Brain pericyte (primary cell): ENCODE measurements around the gene ESRRA.
A peak's percentile ranks its signal among the peaks of the same experiment; 100 is the strongest.

ENCODE experiments used
- DNase-seq: peaks from one replicate; pipeline ENCODE4 v3.0.0-alpha.2; 2012; ENCODE audit warnings: low read depth, low spot score

Gene ESRRA

DNA sequence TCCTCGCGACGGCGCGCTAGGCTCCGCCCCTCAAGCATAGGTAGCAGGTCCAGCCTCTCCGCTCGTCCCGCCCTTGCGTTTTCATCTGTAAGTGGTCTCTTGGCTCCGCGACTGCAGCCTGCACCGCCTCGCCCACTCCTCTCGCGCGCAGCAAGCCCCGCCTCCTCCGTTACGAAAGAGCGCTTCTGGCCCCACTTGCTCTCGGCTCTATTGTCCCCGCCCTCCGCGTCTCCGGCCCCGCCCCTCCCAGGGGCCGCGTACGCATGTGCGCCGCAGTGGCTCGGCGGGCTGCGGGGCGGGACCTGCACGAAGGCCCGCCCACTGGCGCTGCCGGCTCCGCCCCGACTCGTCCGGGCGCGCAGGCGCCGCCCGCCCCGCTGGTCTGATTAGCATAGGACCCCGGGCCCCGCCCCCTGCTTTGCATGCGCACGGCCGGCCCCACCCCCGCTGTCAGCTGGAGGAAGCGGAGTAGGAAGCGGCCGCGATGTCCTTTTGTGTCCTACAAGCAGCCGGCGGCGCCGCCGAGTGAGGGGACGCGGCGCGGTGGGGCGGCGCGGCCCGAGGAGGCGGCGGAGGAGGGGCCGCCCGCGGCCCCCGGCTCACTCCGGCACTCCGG, at the start of gene ESRRA:
Gene ESRRA (plus strand): TSS at position 450 of the 616 bp plus-strand sequence. CDS start 1,656 bp downstream, outside the sequence.
- peak; percentile 92 for DNase-seq

GRCh38 chr11:64256300-64256699, 49.0 kb upstream of the ESRRA start:
- DNase-seq: no peak

DNA sequence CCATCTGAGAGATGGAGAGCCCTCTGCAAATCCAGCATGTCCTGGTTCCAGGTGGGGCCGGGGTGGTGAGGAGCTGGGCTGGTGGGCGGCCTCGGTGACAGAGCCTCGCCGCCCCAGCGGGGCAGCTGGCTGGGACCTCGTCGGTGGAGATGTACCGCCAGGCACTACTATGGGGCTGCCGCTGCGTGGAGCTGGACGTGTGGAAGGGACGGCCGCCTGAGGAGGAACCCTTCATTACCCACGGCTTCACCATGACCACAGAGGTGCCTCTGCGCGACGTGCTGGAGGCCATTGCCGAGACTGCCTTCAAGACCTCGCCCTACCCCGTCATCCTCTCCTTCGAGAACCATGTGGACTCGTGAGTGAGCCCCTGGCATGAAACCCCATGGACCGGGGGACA, 47.0 kb upstream of the ESRRA start:
- no peak for DNase-seq

DNA sequence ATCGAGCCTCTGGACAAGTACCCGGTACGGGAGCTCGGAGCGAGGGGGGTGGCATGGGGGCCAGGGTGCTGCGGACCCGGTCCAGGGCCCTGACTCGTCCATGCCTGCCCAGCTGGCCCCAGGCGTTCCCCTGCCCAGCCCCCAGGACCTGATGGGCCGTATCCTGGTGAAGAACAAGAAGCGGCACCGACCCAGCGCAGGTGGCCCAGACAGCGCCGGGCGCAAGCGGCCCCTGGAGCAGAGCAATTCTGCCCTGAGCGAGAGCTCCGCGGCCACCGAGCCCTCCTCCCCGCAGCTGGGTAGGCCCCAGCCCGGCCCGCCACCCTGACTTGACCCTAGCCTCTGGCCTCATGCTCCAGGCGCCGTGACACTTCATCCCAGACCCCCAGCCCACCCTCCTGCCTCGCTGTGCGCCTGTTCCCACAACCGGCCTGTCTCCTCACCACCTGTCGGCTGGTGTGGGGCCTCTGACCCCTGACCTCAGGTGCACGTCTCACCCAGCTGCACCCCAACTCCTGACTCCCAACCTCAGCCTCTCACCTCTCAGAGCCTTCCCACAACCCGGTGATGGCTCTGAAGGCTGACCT, 46.3 kb upstream of the ESRRA start:
- no peak for DNase-seq

DNA sequence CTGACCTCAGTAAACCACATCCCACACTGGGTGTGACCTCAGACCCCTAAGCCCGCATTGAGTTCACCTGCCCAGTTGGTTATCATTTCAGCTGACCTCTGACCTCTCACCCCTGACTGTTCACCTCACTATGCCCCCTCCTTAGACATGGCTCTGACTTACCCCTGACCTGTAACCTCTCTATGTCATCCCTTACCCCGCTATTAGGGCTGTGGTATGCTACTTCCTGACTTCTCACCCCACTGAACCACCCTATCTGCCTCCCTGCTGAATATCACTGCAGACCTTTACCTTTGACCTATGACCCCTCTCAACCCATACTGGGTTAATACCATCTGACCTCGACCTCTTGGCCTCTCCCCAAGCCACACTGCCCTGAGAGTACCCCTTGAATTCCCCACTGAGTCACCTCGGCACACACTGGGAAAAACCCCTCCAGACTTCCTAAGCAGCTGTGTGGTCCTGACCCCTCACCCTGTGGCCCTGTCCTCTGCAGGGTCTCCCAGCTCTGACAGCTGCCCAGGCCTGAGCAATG, 45.7 kb upstream of the ESRRA start:
- DNase-seq: no peak

- no peak for DNase-seq
Measured at GRCh38 chr11:64260147-64260708, 45.1 kb upstream of the ESRRA start.

- DNase-seq: no peak
Measured at GRCh38 chr11:64261556-64262080, 43.7 kb upstream of the ESRRA start.

DNA sequence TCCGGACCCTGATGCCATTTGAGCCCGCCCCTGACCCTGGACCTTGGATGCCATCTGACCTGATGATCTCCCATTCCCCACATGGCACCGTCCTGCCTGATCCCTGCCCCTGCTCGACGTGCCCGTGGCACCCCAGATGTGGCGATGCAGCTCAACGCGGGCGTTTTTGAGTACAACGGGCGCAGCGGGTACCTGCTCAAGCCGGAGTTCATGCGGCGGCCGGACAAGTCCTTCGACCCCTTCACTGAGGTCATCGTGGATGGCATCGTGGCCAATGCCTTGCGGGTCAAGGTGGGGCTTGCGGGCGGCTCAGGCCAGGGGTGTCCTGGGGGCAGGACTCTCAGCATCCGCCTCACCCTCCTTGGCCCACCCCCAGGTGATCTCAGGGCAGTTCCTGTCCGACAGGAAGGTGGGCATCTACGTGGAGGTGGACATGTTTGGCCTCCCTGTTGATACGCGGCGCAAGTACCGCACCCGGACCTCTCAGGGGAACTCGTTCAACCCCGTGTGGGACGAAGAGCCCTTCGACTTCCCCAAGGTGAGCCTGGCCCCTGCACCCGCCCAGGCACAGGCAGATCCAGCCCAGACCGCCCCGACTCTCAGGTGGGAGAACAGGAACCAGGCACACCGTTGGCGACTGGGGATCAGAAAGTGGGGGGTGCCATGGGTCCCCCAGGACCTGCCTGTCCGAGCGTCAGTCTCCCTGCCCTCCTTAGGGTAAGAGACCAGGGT, 42.9 kb upstream of the ESRRA start:
- no peak for DNase-seq

GRCh38 chr11:64263021-64263946, 42.0 kb upstream of the ESRRA start:
- no peak for DNase-seq

GRCh38 chr11:64263947-64264317, 41.4 kb upstream of the ESRRA start:
- no peak for DNase-seq

- no peak for DNase-seq
Measured at GRCh38 chr11:64264371-64264852, 40.9 kb upstream of the ESRRA start.

DNA sequence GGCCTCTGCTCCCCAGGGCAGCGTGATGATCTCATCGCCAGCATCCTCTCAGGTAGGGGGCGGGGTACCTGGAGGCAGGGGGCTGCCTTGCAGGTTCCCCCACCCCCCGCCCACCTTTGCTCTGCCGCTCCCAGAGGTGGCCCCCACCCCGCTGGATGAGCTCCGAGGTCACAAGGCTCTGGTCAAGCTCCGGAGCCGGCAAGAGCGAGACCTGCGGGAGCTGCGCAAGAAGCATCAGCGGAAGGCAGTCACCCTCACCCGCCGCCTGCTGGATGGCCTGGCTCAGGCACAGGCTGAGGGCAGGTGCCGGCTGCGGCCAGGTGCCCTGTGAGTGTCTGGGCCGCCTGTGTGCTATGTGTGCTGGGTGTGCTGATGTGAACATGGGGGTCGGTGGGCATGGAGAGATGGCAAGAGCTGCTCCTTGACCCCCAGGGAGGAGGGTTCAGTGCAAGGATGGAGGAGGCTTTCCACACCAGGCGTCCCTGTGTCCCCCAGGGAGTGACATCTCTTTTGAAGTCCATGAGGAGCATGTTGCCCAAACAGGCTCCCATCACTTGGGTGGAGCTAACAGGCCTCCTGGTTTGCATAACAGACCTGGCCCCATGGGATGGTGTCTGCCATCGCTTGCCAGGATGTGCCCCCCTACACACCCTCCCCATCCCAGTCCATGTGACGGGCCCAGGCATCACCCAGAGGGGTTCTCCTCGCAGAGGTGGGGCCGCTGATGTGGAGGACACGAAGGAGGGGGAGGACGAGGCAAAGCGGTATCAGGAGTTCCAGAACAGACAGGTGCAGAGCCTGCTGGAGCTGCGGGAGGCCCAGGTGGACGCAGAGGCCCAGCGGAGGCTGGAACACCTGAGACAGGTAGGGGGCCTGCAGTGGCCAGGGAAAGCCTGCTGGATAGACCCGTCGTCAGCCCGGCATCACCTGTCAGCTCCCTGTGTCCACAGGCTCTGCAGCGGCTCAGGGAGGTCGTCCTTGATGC, 39.9 kb upstream of the ESRRA start:
- DNase-seq: no peak

GRCh38 chr11:64266339-64266738, 39.0 kb upstream of the ESRRA start:
- DNase-seq: no peak

DNA sequence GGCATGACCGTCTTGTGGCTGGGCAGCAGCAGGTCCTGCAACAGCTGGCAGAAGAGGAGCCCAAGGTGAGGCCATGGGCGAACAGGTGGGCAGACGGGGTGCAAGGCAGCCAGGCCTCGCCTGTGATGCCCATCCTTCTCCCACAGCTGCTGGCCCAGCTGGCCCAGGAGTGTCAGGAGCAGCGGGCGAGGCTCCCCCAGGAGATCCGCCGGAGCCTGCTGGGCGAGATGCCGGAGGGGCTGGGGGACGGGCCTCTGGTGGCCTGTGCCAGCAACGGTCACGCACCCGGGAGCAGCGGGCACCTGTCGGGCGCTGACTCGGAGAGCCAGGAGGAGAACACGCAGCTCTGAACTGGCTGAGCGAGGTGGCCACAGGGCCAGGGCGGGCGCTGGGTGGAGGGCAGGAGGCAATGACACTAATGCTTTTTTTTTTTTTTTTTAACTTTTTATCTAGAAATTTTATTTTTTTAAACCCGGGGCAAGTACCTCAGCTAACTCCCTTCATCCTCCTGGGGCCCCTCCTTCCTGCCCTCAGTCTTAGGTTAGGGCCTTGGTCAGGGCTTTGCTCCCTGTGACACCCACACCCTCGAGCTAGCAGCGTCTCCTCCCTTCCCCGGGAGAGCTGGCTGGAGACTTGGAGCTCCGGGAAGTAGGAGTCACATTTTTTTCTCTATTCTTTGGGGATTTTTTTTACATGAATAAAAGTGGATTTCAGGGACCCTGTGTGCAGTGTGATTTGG, 37.9 kb upstream of the ESRRA start:
- DNase-seq: no peak

DNA sequence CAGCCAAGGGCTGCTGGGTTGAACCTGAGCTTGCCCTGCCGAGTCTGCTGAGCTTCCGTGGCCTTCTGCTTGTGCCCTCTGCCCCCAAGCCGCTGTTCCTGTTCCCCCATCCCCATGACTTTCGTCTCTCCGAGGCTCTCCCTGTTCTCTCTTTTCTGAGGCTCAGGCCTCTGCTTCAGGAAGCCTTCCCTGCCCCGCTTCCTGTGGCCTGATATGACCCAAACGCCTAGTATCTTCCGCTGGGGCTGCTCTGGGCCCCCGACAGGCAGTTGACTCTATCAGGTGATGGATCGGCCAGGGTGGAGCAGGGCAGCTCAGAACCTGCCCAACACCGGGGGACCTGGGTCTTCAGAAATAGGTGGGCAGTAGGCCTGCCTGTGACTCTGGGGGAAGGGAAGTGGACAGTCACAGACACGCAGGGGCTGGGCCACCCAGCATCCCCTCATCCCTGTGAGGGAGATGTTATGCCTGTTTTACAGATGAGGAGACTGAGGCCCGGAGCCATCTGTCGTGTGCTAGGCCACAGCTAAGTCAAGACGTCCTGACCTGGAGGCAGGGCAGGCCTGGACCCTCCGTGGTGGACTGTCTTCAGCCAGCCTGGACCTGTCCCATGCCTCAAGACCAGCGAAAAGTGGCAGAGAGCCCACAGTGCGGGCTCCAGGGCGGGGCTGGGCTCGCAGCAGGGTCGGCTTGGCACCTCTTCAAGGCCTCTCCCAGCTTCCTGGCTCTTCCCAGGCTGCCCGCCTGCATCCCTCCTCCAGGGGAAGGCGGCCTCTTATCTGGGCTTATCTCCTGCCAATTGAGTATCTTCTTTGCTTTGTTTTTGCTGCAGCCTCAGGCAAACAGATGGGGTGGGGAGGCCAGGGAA, 37.1 kb upstream of the ESRRA start:
- no peak for DNase-seq

- DNase-seq: no peak
Measured at GRCh38 chr11:64268893-64269539, 36.3 kb upstream of the ESRRA start.

GRCh38 chr11:64269540-64270220, 35.6 kb upstream of the ESRRA start:
- DNase-seq: peak; percentile 99
